Loucy (cell line): ENCODE results near the gene SMYD2.

ENCODE experiments used
- H2AFZ ChIP-seq: fragments of 200-600 bp; sonication (generic); 2 replicates; pipeline ENCODE4 v1.6.0; 2016; ENCODE audit warnings: antibody characterized with exemption, mild to moderate bottlenecking, low read length, moderate library complexity
- H3F3A ChIP-seq: fragments of 200-600 bp; 2 replicates; pipeline ENCODE4 v1.6.0; 2016; ENCODE audit warnings: antibody characterized with exemption, low read depth, mild to moderate bottlenecking
- H3K27me3 ChIP-seq: fragments of 200-600 bp; sonication (generic); 2 replicates; pipeline ENCODE4 v1.6.1; 2014; ENCODE audit warnings: low read length, mild to moderate bottlenecking; ENCODE audit not compliant: insufficient read depth, poor library complexity, severe bottlenecking
- H3K36me3 ChIP-seq: fragments of 200-600 bp; sonication (generic); 2 replicates; pipeline ENCODE4 v1.6.1; 2016; ENCODE audit warnings: low read length; ENCODE audit not compliant: insufficient read depth
- H3K4me1 ChIP-seq: fragments of 200-600 bp; sonication (generic); 2 replicates; pipeline ENCODE4 v1.5.1; 2014; ENCODE audit warnings: low read length, mild to moderate bottlenecking; ENCODE audit not compliant: insufficient read depth, poor library complexity, severe bottlenecking
- H3K4me2 ChIP-seq: fragments of 200-600 bp; sonication (generic); 2 replicates; pipeline ENCODE4 v1.6.0; 2014; ENCODE audit warnings: antibody characterized with exemption, low read length, low read depth, mild to moderate bottlenecking; ENCODE audit not compliant: poor library complexity, severe bottlenecking
- H3K4me3 ChIP-seq: fragments of 200-600 bp; sonication (generic); 2 replicates; pipeline ENCODE4 v1.5.1; 2014; ENCODE audit warnings: low read length, mild to moderate bottlenecking, mixed read lengths; ENCODE audit not compliant: poor library complexity, severe bottlenecking
- H3K79me2 ChIP-seq: fragments of 200-600 bp; sonication (generic); 2 replicates; pipeline ENCODE4 v1.6.1; 2014; ENCODE audit warnings: low read length; ENCODE audit not compliant: insufficient read depth
- H3K9ac ChIP-seq: fragments of 200-600 bp; sonication (generic); 2 replicates; pipeline ENCODE4 v1.6.0; 2014; ENCODE audit warnings: mild to moderate bottlenecking, low read depth, low read length, moderate library complexity; ENCODE audit not compliant: poor library complexity, severe bottlenecking
- H3K9me2 ChIP-seq: fragments of 200-600 bp; sonication (generic); replicated peaks from 2 replicates; pipeline ENCODE4 v1.6.1; 2016; ENCODE audit warnings: low read depth, low read length, mixed read lengths
- H3K9me3 ChIP-seq: fragments of 200-600 bp; sonication (generic); 2 replicates; pipeline ENCODE4 v1.6.1; 2014; ENCODE audit warnings: mild to moderate bottlenecking, antibody characterized with exemption, low read length, low read depth; ENCODE audit not compliant: insufficient read depth
- H4K20me1 ChIP-seq: fragments of 200-600 bp; sonication (generic); 2 replicates; pipeline ENCODE4 v1.6.0; 2014; ENCODE audit warnings: antibody characterized with exemption, low read length, mild to moderate bottlenecking; ENCODE audit not compliant: insufficient read depth, poor library complexity, severe bottlenecking
- EZH2phosphoT487 ChIP-seq: fragments of 200-600 bp; IDR thresholded peaks from 2 replicates; pipeline ENCODE4 v1.6.1; 2018; ENCODE audit warnings: antibody characterized with exemption, mild to moderate bottlenecking, moderate library complexity, borderline replicate concordance
- TF ChIP-seq, protein P1 (sequence below): fragments of 200-600 bp; sonication (generic); conservative IDR thresholded peaks from 2 replicates; pipeline ENCODE4 v1.5.1; 2014; ENCODE audit warnings: mild to moderate bottlenecking, antibody characterized with exemption, low read length

Gene SMYD2

DNA sequence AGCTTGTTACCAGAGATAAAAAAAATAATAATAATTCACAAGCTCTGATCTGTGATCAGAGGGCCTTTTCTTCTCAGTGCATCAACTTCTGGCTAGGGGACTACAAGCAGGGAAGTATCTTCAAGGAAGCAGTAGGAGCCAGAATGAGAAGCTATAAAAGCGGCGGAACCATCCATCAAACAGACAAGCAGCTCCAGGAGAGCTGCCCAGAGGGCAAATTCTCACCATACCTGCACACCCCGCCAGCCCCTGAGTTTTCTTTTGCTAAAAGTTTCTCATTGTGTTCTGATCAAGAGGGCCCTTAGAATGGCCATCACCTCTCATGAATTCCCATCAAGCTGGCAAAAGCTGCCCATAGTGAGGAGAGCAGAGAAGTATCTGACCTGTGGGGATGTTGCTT is 99.4 kb downstream of the SMYD2 start:
- H3K27me3 ChIP-seq = no peaks in the 10 kb centered on the region
- no peaks in the 10 kb centered on the region for H3K9me3 ChIP-seq
- peaks cover 17% of the 10 kb centered on the region; the same call in 1 of the 2 replicates for H3K36me3 ChIP-seq
- no peaks in the 10 kb centered on the region for H4K20me1 ChIP-seq
- no peak overlapping the region for H3K9ac ChIP-seq
- no peak overlapping the region for H3K4me2 ChIP-seq
- TF ChIP-seq, protein P1, sequence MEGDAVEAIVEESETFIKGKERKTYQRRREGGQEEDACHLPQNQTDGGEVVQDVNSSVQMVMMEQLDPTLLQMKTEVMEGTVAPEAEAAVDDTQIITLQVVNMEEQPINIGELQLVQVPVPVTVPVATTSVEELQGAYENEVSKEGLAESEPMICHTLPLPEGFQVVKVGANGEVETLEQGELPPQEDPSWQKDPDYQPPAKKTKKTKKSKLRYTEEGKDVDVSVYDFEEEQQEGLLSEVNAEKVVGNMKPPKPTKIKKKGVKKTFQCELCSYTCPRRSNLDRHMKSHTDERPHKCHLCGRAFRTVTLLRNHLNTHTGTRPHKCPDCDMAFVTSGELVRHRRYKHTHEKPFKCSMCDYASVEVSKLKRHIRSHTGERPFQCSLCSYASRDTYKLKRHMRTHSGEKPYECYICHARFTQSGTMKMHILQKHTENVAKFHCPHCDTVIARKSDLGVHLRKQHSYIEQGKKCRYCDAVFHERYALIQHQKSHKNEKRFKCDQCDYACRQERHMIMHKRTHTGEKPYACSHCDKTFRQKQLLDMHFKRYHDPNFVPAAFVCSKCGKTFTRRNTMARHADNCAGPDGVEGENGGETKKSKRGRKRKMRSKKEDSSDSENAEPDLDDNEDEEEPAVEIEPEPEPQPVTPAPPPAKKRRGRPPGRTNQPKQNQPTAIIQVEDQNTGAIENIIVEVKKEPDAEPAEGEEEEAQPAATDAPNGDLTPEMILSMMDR = no peak
- no peak for TF ChIP-seq EZH2phosphoT487
- H3K4me1 ChIP-seq = no peaks in the 10 kb centered on the region
- no peaks in the 10 kb centered on the region for H3F3A ChIP-seq
- H2AFZ ChIP-seq = no peak overlapping the region
- no peak overlapping the region for H3K4me3 ChIP-seq
- H3K9me2 ChIP-seq = no peaks in the 10 kb centered on the region
- H3K79me2 ChIP-seq = no peaks in the 10 kb centered on the region

DNA sequence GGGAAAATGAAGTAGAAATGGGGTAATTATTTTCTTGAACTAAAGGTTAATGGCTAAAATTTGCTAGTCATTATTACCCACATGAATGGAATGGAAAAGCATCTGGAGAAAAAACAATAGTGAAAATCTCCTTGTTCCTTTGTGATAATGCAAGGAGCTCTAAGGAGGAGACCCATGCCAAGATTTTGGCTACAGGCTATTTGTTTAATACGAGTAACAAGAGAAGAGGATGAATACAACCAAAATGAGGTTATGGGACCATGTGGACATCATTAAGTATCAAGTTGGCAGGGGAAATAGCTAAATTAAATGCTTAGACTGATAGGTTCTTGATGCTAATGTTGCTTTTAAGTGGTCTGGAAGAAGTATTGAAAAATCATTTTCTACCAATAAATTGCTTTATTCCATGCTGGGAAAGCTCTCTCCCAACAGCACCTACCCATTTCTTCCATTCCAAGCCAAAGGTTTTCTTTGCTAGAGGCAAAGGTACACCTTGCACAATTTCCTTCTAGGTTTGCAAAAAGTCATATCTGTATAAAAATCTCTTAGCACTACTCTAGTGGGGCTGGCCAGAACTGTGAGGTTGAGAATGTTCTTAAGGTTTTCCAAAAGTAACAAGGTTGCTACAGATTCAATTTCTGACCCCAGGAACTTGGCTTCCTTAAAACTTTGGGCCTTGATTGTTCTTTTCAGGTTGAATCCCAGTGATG is 100.2 kb downstream of the SMYD2 start:
- Histone ChIP-seq H3K36me3 (peaks cover 14% of the 10 kb centered on the region; the same call in 1 of the 2 replicates), H3K9me2 (no peaks in the 10 kb centered on the region), H3K9me3 (no peaks in the 10 kb centered on the region), H3K4me3 (no peak overlapping the region), H3K27me3 (no peaks in the 10 kb centered on the region), H3F3A (no peaks in the 10 kb centered on the region), H3K4me1 (no peaks in the 10 kb centered on the region), H3K4me2 (no peak overlapping the region), H4K20me1 (no peaks in the 10 kb centered on the region), H3K9ac (no peak overlapping the region), H3K79me2 (no peaks in the 10 kb centered on the region), H2AFZ (no peak overlapping the region)
- TF ChIP-seq, protein P1 = no peak
- TF ChIP-seq EZH2phosphoT487 = no peak

DNA sequence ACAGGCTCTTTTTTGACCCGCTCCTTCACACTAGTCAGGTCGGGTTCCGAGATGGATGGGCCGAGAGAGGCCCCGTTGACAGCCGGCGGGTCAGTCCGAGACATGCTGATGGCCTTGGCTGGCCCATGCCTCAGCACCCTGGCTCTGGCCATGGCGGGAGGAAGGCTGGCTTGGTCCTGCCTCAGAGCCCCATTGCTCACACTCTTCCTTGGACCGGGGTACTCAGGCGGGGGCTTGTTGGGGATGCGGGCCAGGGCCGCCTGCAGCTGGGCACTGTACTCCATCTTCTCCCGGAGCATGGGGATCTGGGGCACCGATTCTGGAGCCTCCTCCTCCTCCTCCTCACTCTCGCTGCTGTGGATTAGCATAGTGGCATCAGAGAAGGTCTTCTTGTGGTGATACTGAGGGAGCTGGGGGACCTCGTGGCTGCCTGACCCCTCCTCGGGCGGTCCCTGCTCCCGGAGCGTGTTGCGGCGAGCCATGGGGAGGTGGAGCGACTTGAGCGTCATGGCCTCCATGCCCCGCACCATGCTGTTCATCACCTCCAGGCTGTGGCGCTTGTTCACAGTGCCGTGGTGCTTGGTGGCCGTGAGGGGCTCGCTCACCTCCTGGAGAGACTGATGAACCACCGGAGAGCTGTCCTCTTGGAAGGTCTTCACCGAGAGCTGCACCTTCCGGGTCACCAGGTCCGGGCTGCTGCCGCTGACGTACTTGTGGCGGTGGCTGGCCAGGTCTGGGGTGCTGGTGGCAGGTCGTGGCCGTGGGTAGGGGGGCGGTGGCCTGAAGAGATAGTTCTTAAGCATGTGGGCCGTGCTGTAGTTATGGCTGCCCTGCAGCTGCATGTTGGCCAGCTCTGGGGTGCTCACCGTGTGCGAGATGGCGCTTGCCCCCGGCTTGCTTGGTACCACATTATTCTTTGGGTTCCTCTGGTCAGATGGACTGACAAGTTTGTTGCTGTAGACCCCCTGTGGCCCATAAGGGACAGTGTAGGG is 102.7 kb downstream of the SMYD2 start:
- H3K4me1 ChIP-seq = no peaks in the 10 kb centered on the region
- H3K9me2 ChIP-seq = no peaks in the 10 kb centered on the region
- no peak for TF ChIP-seq EZH2phosphoT487
- TF ChIP-seq, protein P1 = no peak
- H3F3A ChIP-seq = no peaks in the 10 kb centered on the region
- peaks cover 14% of the 10 kb centered on the region; the same call in 1 of the 2 replicates for H3K36me3 ChIP-seq
- no peak overlapping the region for H3K4me3 ChIP-seq
- no peak overlapping the region for H2AFZ ChIP-seq
- H3K27me3 ChIP-seq = no peaks in the 10 kb centered on the region
- H4K20me1 ChIP-seq = no peaks in the 10 kb centered on the region
- H3K9ac ChIP-seq = no peak overlapping the region
- no peaks in the 10 kb centered on the region for H3K79me2 ChIP-seq
- H3K4me2 ChIP-seq = no peak overlapping the region
- no peaks in the 10 kb centered on the region for H3K9me3 ChIP-seq
